Activated CD8-positive, alpha-beta T cell treated with anti-CD3 and anti-CD28 coated beads for 36 hours (primary cell): ENCODE results near the gene KLHL30. TPM values are rescaled to one million over a fixed set of nuclear protein-coding genes. Genes with fewer than 3 reads are reported as not detected.
A peak's percentile ranks its signal among the peaks of the same experiment; 100 is the strongest.

Experiments
- ATAC-seq: fragments of 200-7000 bp; cut with Tn5 transposase; one replicate; pipeline ENCODE4 v1.10.0; 2021; ENCODE audit warnings: mild to moderate bottlenecking, moderate library complexity
- CTCF ChIA-PET: fragments of 350-600 bp; sonication (Branson Sonifier 250); formaldehyde crosslinking; loops from one replicate; lab custom pipeline; 2021; ENCODE audit warnings: antibody characterized with exemption; lab: Charles Lee
- POLR2A ChIA-PET: fragments of 350-600 bp; sonication (Branson Sonifier 250); formaldehyde crosslinking; loops from one replicate; lab custom pipeline; 2021; ENCODE audit warnings: antibody characterized with exemption; lab: Charles Lee
- DNase-seq: peaks from one replicate; pipeline ENCODE4 v3.0.0-alpha.2; 2020
- H3K27ac Mint-ChIP-seq: one replicate; pipeline ENCODE4 v1.8.0; 2021; ENCODE audit warnings: mild to moderate bottlenecking, mixed read lengths
- H3K27me3 Mint-ChIP-seq: one replicate; pipeline ENCODE4 v1.8.0; 2021; ENCODE audit warnings: mixed read lengths
- H3K36me3 Mint-ChIP-seq: one replicate; pipeline ENCODE4 v1.8.0; 2021; ENCODE audit warnings: low read depth, mixed read lengths
- H3K4me1 Mint-ChIP-seq: one replicate; pipeline ENCODE4 v1.8.0; 2021; ENCODE audit warnings: low read depth, mixed read lengths
- H3K4me3 Mint-ChIP-seq: one replicate; pipeline ENCODE4 v1.8.0; 2021; ENCODE audit warnings: mild to moderate bottlenecking, moderate library complexity, mixed read lengths
- H3K9me3 Mint-ChIP-seq: one replicate; pipeline ENCODE4 v1.8.0; 2021; ENCODE audit warnings: mixed read lengths
- CTCF ChIP-seq: fragments of 200-600 bp; IDR thresholded peaks from one replicate; pipeline ENCODE4 v1.8.0; 2022; ENCODE audit warnings: antibody characterized with exemption, mild to moderate bottlenecking
- intact Hi-C: fragments of 100-400 bp; cut with micrococcal nuclease; formaldehyde crosslinking; loops from one replicate; pipeline ENCODE4 v1.10.0; 2022
- total RNA-seq, 2 experiments: library from RNA; stranded (reverse); gene quantifications; one replicate each; pipeline ENCODE4 v1.2.3, GENCODE V29; 2021

Gene KLHL30
- total RNA-seq, 2 experiments from 2014 or later, result not detected

- peaks cover 4% of the 10 kb centered on the region for H3K9me3 Mint-ChIP-seq
- ChIA-PET POLR2A (no interaction called here), CTCF (no interaction called here)
- ATAC-seq (no peak), DNase-seq (no peak)
- H3K36me3 Mint-ChIP-seq, result no peaks in the 10 kb centered on the region
- H3K27ac Mint-ChIP-seq, result no peak overlapping the region
- H3K4me1 Mint-ChIP-seq, result peaks cover 11% of the 10 kb centered on the region
- intact Hi-C loops, result no loop called here
- TF ChIP-seq CTCF, result no peak
- H3K27me3 Mint-ChIP-seq, result peaks cover 11% of the 10 kb centered on the region
- H3K4me3 Mint-ChIP-seq, result no peak overlapping the region
Observed at GRCh38 chr2:238157506-238158017, 19.1 kb downstream of the KLHL30 start.

GRCh38 chr2:238158018-238158508 is 19.6 kb downstream of the KLHL30 start:
- H3K27ac Mint-ChIP-seq, result no peak overlapping the region
- peaks cover 11% of the 10 kb centered on the region for H3K4me1 Mint-ChIP-seq
- H3K9me3 Mint-ChIP-seq, result peaks cover 4% of the 10 kb centered on the region
- no peak for TF ChIP-seq CTCF
- CTCF ChIA-PET, result no interaction called here
- POLR2A ChIA-PET, result interaction anchor here (1.0 kb wide), 1 partner anchor 25 kb away, joined by 4 read pairs; no protein-coding TSS in a partner anchor
- H3K4me3 Mint-ChIP-seq, result no peak overlapping the region
- H3K27me3 Mint-ChIP-seq, result peaks cover 11% of the 10 kb centered on the region
- ATAC-seq (no peak), DNase-seq (no peak)
- H3K36me3 Mint-ChIP-seq, result no peaks in the 10 kb centered on the region
- intact Hi-C loops, result no loop called here

- ChIA-PET CTCF (interaction anchor here (0.8 to 1.5 kb wide), 2 partner anchors 43 to 189 kb away, joined by 4 to 5 read pairs; no protein-coding TSS in a partner anchor), POLR2A (interaction anchor here (1.0 kb wide), 1 partner anchor 25 kb away, joined by 4 read pairs; no protein-coding TSS in a partner anchor)
- H3K27ac Mint-ChIP-seq, result no peak within 1 kb of the TSS
- H3K36me3 Mint-ChIP-seq, result no peaks in the 10 kb centered on the region
- intact Hi-C loops, result no loop called here
- H3K27me3 Mint-ChIP-seq, result peaks cover 11% of the 10 kb centered on the region
- peaks cover 4% of the 10 kb centered on the region for H3K9me3 Mint-ChIP-seq
- DNase-seq (peak; percentile 62), ATAC-seq (peak; percentile 87)
- TF ChIP-seq CTCF, result no peak
- peaks cover 11% of the 10 kb centered on the region for H3K4me1 Mint-ChIP-seq
- peak within 1 kb of the TSS; percentile 62 for H3K4me3 Mint-ChIP-seq
Observed at GRCh38 chr2:238158509-238159070, 20.1 kb downstream of the KLHL30 start, which contains the start of gene ERFE. TSS of gene ERFE (plus strand) at chr2:238158970. CDS start at chr2:238159008, 38 bp downstream.

GRCh38 chr2:238159071-238159539 is 20.6 kb downstream of the KLHL30 start:
- intact Hi-C loops, result no loop called here
- Mint-ChIP-seq H3K9me3 (peaks cover 2% of the 10 kb centered on the region), H3K36me3 (no peaks in the 10 kb centered on the region), H3K4me3 (peak overlapping the region; percentile 62), H3K27me3 (peaks cover 11% of the 10 kb centered on the region), H3K27ac (no peak overlapping the region), H3K4me1 (peaks cover 11% of the 10 kb centered on the region)
- ATAC-seq (peak; percentile 56), DNase-seq (peak; percentile 42)
- ChIA-PET CTCF (interaction anchor here (0.8 to 1.5 kb wide), 2 partner anchors 43 to 190 kb away, joined by 4 to 5 read pairs; no protein-coding TSS in a partner anchor), POLR2A (interaction anchor here (1.0 kb wide), 1 partner anchor 26 kb away, joined by 4 read pairs; no protein-coding TSS in a partner anchor)
- TF ChIP-seq CTCF, result no peak
